HEK293T (cell line): ENCODE data around the gene TJP3.

ENCODE experiments used
- CTCF ChIA-PET: fragments of 350-600 bp; formaldehyde crosslinking; extraction: SDS; loops from one replicate; lab custom pipeline; 2021; ENCODE audit warnings: antibody characterized with exemption, inconsistent platforms; lab: Yijun Ruan, JAX
- POLR2A ChIA-PET: fragments of 350-600 bp; formaldehyde crosslinking; extraction: SDS; loops from one replicate; lab custom pipeline; 2020; ENCODE audit warnings: antibody characterized with exemption, inconsistent platforms; lab: Yijun Ruan, JAX
- DNase-seq: peaks from one replicate; pipeline ENCODE4 v3.0.0; 2012; ENCODE audit warnings: mixed read lengths; ENCODE audit errors: extremely low spot score
- ARNT ChIP-seq: fragments of 450-650 bp; IDR thresholded peaks from 2 replicates; pipeline ENCODE4 v1.6.1; 2017; ENCODE audit warnings: mild to moderate bottlenecking
- BHLHE40 ChIP-seq: fragments of 450-650 bp; IDR thresholded peaks from 2 replicates; pipeline ENCODE4 v1.6.1; 2016; ENCODE audit warnings: mild to moderate bottlenecking, moderate library complexity, borderline replicate concordance
- CTBP1 ChIP-seq: fragments of 450-650 bp; IDR thresholded peaks from 2 replicates; pipeline ENCODE4 v1.6.1; 2016; ENCODE audit warnings: borderline replicate concordance
- ELF4 ChIP-seq: fragments of 450-650 bp; IDR thresholded peaks from 2 replicates; pipeline ENCODE4 v1.6.1; 2017; ENCODE audit warnings: antibody characterized with exemption
- FOXA1 ChIP-seq: fragments of 450-650 bp; IDR thresholded peaks from 2 replicates; pipeline ENCODE4 v1.6.1; 2016; ENCODE audit warnings: mild to moderate bottlenecking
- FOXK2 ChIP-seq: fragments of 450-650 bp; IDR thresholded peaks from 2 replicates; pipeline ENCODE4 v1.6.1; 2016; ENCODE audit warnings: mild to moderate bottlenecking
- FOXM1 ChIP-seq: fragments of 450-650 bp; IDR thresholded peaks from 2 replicates; pipeline ENCODE4 v1.6.1; 2017; ENCODE audit warnings: mild to moderate bottlenecking, borderline replicate concordance
- HDGF ChIP-seq: fragments of 450-650 bp; IDR thresholded peaks from 2 replicates; pipeline ENCODE4 v1.6.1; 2017; ENCODE audit warnings: antibody characterized with exemption, borderline replicate concordance
- L3MBTL2 ChIP-seq: fragments of 450-650 bp; conservative IDR thresholded peaks from 2 replicates; pipeline ENCODE4 v1.6.1; 2016; ENCODE audit warnings: mild to moderate bottlenecking
- LEF1 ChIP-seq: fragments of 450-650 bp; IDR thresholded peaks from 2 replicates; pipeline ENCODE4 v1.6.1; 2017; ENCODE audit warnings: mild to moderate bottlenecking, borderline replicate concordance
- NFRKB ChIP-seq: fragments of 450-650 bp; IDR thresholded peaks from 2 replicates; pipeline ENCODE4 v1.6.1; 2016; ENCODE audit warnings: mild to moderate bottlenecking, moderate library complexity
- SP1 ChIP-seq: fragments of 450-650 bp; IDR thresholded peaks from 2 replicates; pipeline ENCODE4 v1.6.1; 2017
- SUZ12 ChIP-seq: fragments of 450-650 bp; IDR thresholded peaks from 2 replicates; pipeline ENCODE4 v1.6.1; 2016; ENCODE audit warnings: mild to moderate bottlenecking
- TARDBP ChIP-seq: fragments of 450-650 bp; IDR thresholded peaks from 2 replicates; pipeline ENCODE4 v1.6.1; 2016
- ZNF384 ChIP-seq: fragments of 450-650 bp; IDR thresholded peaks from 2 replicates; pipeline ENCODE4 v1.6.1; 2016
- TF ChIP-seq, protein P1 (sequence below): fragments of 450-650 bp; IDR thresholded peaks from 2 replicates; pipeline ENCODE4 v1.6.1; 2016

TJP3 gene

DNA sequence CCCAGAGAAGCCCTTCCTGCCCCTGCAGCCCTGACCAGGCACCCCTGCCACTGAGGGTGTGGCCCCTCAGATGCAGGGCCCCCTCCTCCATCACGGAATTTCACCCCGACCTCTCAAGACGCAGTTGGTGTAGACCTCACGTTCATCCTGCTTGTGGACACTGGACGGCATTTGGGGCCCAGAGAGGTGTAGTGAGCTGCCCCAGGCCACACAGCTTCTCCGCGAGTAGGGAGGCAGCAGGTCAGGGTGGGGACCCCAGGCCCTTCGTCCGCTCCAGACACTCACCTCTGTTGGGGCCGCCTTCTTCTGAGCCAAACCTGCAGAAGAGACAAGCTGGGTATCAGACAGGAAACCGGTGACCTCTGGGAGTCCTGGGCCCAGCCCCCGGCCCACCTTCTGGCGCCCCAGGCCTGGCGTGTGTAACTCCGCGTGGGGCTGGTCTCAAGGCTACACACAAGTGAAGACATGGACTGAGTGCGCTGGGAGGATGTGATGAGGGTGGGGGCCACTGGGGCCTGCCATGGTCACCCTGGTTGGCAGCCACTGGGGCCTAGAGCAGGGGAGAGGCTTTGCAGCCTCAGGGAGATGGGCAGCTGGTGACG is 41.0 kb upstream of the TJP3 start:
- TF ChIP-seq FOXK2 (no peak), L3MBTL2 (no peak), NFRKB (no peak), LEF1 (no peak), HDGF (no peak), ZNF384 (no peak), BHLHE40 (no peak), SUZ12 (no peak), ELF4 (no peak), TARDBP (no peak), ARNT (no peak), FOXA1 (no peak), CTBP1 (no peak), FOXM1 (no peak), SP1 (no peak)
- TF ChIP-seq, protein P1, sequence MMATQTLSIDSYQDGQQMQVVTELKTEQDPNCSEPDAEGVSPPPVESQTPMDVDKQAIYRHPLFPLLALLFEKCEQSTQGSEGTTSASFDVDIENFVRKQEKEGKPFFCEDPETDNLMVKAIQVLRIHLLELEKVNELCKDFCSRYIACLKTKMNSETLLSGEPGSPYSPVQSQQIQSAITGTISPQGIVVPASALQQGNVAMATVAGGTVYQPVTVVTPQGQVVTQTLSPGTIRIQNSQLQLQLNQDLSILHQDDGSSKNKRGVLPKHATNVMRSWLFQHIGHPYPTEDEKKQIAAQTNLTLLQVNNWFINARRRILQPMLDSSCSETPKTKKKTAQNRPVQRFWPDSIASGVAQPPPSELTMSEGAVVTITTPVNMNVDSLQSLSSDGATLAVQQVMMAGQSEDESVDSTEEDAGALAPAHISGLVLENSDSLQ = no peak
- no peak for DNase-seq
- POLR2A ChIA-PET = interaction anchor here (1.3 kb wide), 1 partner anchor 96 kb away, joined by 3 read pairs; the partner anchor contains the start of gene MRPL54
- CTCF ChIA-PET = interaction anchor here (1.5 kb wide), 1 partner anchor 10 kb away, joined by 4 read pairs; no protein-coding TSS in a partner anchor

DNA sequence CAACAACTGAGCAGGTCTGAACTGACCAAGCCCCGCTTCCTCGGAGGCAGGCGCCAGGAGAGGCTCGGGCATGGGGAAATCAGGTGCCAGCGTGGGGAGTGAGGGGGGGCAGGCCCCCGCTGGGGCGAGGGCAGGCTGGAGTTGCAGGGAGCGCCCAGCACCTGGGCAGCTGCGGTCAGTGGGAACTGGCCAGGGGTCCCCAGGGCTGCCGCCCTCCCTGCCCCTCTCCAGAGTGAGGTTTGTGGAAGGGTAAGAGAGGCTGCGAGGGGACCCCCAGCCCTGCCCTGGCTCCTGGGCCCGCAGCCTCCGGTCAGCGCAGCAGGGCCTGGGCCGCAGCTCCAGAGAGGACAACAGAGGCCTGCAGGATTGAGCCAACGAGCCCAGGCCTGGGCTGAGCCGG is 40.4 kb upstream of the TJP3 start:
- TF ChIP-seq TARDBP (no peak), FOXM1 (no peak), NFRKB (no peak), ELF4 (no peak), ZNF384 (no peak), FOXA1 (no peak), CTBP1 (no peak), ARNT (no peak), HDGF (no peak), LEF1 (no peak), BHLHE40 (no peak)
- TF ChIP-seq, protein P1 = no peak
- ChIA-PET CTCF (no interaction called here), POLR2A (interaction anchor here (1.3 kb wide), 1 partner anchor 95 kb away, joined by 3 read pairs; the partner anchor contains the start of gene MRPL54)
- no peak for DNase-seq

DNA sequence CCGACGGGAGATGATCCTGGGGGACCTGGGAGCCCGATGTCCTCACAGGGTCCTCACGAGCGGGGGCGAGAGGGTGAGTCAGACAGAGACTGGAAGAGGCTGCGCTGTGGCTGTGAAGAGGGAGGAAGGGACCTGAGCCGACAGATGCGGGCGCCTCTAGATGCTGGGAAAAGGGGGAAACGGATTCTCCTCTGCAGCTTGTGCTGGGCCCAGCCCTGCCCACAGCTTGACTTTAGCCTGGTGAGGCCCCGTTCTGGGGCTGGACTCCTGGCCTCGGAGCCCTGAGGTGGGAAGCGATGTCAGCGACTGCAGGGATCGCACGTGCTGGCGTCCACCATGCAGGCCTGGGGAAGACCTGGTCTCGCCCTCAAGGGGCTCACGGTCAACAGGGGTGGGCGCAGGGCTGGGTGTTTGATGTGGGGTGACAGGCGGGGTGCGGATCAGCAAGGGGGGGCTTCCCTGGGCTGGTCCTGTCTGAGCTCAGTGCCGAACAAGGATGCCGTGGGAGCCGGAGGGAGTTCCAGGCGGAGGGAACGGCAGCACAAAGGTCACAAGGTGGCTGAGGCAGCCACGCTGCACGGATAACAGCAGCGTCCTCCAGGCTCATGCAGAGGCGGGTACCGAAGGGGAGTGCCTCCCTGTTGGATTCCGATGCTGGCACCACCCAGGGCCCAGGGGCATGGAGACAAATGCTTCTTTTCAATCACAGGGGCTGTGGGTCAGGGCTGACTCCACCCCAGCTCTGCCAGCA is 39.7 kb upstream of the TJP3 start:
- ChIA-PET POLR2A (interaction anchor here (1.3 kb wide), 1 partner anchor 94 kb away, joined by 3 read pairs; the partner anchor contains the start of gene MRPL54), CTCF (no interaction called here)
- DNase-seq = no peak
- no peak for TF ChIP-seq SUZ12
- TF ChIP-seq FOXA1 = no peak
- no peak for TF ChIP-seq CTBP1
- no peak for TF ChIP-seq ELF4
- TF ChIP-seq ZNF384 = no peak
- no peak for TF ChIP-seq L3MBTL2
- TF ChIP-seq FOXK2 = no peak

DNA sequence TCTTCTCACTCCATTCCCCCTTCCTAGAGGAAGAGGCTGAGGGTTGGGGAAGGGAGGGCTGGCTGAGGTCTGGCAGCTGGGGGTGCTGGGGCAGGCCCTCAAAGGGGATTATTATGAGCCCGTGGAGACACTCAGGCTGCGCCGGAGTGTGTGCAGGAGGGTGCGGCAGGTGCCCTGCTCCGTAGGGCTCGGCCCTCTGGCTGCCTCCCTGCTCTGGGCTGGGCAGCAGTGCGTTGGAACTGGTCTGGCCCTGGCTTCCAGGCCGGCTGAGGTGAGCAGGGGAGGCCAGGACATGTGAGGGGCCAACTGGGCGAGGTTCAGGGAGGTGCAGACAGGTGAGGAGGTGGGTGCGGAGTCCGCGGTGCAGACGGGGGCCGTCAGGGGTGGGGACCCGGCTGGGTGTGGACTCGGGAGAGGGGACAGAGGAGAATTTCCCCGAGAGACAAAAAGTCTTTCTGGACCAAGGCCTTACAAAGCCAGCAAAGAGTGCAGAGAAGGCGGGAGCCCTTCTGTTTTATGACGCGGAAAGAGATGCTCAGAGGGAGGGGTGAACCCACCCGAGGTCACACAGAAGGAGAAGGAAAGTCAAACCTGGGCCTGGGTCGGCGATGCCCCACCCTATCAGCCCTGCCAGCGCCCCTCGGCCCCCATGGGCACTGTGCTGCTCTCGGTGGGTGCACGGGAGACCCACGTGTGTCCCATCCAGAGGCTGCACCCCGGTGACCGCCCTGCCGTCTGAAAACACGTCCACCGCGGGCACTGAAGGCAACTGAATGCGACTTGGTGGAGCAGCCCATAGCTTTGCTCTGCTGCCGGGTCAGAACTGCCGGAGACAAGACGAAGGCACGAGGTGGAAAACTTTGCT is 38.9 kb upstream of the TJP3 start:
- ChIA-PET CTCF (no interaction called here), POLR2A (no interaction called here)
- no peak for DNase-seq

More for the DNA sequence above, 38.9 kb upstream of the TJP3 start:
- TF ChIP-seq ELF4 (no peak), FOXM1 (no peak), ARNT (no peak), BHLHE40 (no peak), FOXK2 (no peak), CTBP1 (no peak), L3MBTL2 (no peak), TARDBP (no peak), FOXA1 (no peak), SP1 (no peak), LEF1 (no peak), HDGF (no peak), NFRKB (no peak), SUZ12 (no peak), ZNF384 (no peak)
- TF ChIP-seq, protein P1 = no peak
